Suprapubic skin (tissue), 4 donors: ENCODE measurements around the gene DAZL.

Experiments used
- POLR2A ChIP-seq, 2 donors: fragments of 450-650 bp; IDR thresholded peaks; one replicate each; pipeline ENCODE4 v1.6.1; 2017; ENCODE audit warnings: antibody characterized with exemption in 2 of 2, mild to moderate bottlenecking in 2 of 2, moderate library complexity in 2 of 2
- POLR2AphosphoS5 ChIP-seq, 3 donors: sonication (generic); formaldehyde crosslinking; IDR thresholded peaks; one replicate each; pipeline ENCODE4 v1.6.1; 2017; ENCODE audit warnings: antibody characterized with exemption in 3 of 3
- TF ChIP-seq, protein P1 (sequence below), 2 donors: fragments of 200-600 bp in 1 of 2; fragments of 450-650 bp in 1 of 2; sonication (generic) in 1 of 2; IDR thresholded peaks; one replicate each; pipeline ENCODE4 v1.5.1; 2016 to 2019; ENCODE audit warnings: antibody characterized with exemption in 2 of 2, mild to moderate bottlenecking in 1 of 2, moderate library complexity in 1 of 2

GRCh38 chr3:16604433-16604832 lies 790 bp downstream of the DAZL start:
- TF ChIP-seq, protein P1, sequence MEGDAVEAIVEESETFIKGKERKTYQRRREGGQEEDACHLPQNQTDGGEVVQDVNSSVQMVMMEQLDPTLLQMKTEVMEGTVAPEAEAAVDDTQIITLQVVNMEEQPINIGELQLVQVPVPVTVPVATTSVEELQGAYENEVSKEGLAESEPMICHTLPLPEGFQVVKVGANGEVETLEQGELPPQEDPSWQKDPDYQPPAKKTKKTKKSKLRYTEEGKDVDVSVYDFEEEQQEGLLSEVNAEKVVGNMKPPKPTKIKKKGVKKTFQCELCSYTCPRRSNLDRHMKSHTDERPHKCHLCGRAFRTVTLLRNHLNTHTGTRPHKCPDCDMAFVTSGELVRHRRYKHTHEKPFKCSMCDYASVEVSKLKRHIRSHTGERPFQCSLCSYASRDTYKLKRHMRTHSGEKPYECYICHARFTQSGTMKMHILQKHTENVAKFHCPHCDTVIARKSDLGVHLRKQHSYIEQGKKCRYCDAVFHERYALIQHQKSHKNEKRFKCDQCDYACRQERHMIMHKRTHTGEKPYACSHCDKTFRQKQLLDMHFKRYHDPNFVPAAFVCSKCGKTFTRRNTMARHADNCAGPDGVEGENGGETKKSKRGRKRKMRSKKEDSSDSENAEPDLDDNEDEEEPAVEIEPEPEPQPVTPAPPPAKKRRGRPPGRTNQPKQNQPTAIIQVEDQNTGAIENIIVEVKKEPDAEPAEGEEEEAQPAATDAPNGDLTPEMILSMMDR (IDR thresholded peaks at IDR 0.05): no peak
- TF ChIP-seq POLR2A (IDR thresholded peaks at IDR 0.05) (no peak), POLR2AphosphoS5 (IDR thresholded peaks at IDR 0.05) (no peak)
